ENCODE results near the gene LGR5.

Gene LGR5

GRCh38 chr12:71594214-71594948 is 154.8 kb downstream of the LGR5 start:
- H3K4me3 ChIP-seq (ENCODE audit: control insufficient read depth, low read depth, low read length): no peak overlapping the region
- DNase-seq (ENCODE audit: low read depth): peak; percentile 45
- no peak for TF ChIP-seq CTCF (conservative IDR thresholded peaks at IDR 0.05; ENCODE audit: control insufficient read depth, insufficient read depth, low read depth, low read length)

GRCh38 chr12:71599210-71599609 is 159.6 kb downstream of the LGR5 start:
- no peak for DNase-seq (ENCODE audit: low read depth)
- no peak for TF ChIP-seq CTCF (conservative IDR thresholded peaks at IDR 0.05; ENCODE audit: control insufficient read depth, insufficient read depth, low read depth, low read length)
- no peak overlapping the region for H3K4me3 ChIP-seq (ENCODE audit: control insufficient read depth, low read depth, low read length)

GRCh38 chr12:71601546-71601945 is 161.9 kb downstream of the LGR5 start:
- no peak for DNase-seq (ENCODE audit: low read depth)
- H3K4me3 ChIP-seq (ENCODE audit: control insufficient read depth, low read depth, low read length): no peak overlapping the region
- no peak for TF ChIP-seq CTCF (conservative IDR thresholded peaks at IDR 0.05; ENCODE audit: control insufficient read depth, insufficient read depth, low read depth, low read length)

GRCh38 chr12:71602761-71603577 is 163.4 kb downstream of the LGR5 start:
- no peak for TF ChIP-seq CTCF (conservative IDR thresholded peaks at IDR 0.05; ENCODE audit: control insufficient read depth, insufficient read depth, low read depth, low read length)
- H3K4me3 ChIP-seq (ENCODE audit: control insufficient read depth, low read depth, low read length): no peak overlapping the region

GRCh38 chr12:71605039-71605438 is 165.4 kb downstream of the LGR5 start:
- no peak for DNase-seq (ENCODE audit: low read depth)
- H3K4me3 ChIP-seq (ENCODE audit: control insufficient read depth, low read depth, low read length): no peak overlapping the region
- TF ChIP-seq CTCF (conservative IDR thresholded peaks at IDR 0.05; ENCODE audit: control insufficient read depth, insufficient read depth, low read depth, low read length): no peak

More at GRCh38 chr12:71602761-71603577, 163.4 kb downstream of the LGR5 start:
- no peak for DNase-seq (ENCODE audit: low read depth)

GRCh38 chr12:71607494-71608330 is 168.1 kb downstream of the LGR5 start:
- no peak for TF ChIP-seq CTCF (conservative IDR thresholded peaks at IDR 0.05; ENCODE audit: control insufficient read depth, insufficient read depth, low read depth, low read length)
- no peak for DNase-seq (ENCODE audit: low read depth)
- H3K4me3 ChIP-seq (ENCODE audit: control insufficient read depth, low read depth, low read length): no peak overlapping the region

All from fibroblast of mammary gland (primary cell).